Vagina (tissue), 2 donors: ENCODE results near the gene PRKAR2B. TPM values are rescaled to one million over a fixed set of nuclear protein-coding genes. Genes with fewer than 3 reads are reported as not detected.

ENCODE experiments used
- DNase-seq, 2 donors: peaks; one replicate each; pipeline ENCODE4 v3.0.0-alpha.2; 2017; ENCODE audit errors: extremely low spot score in 2 of 2
- H3K27ac ChIP-seq: fragments of 200-600 bp; sonication (generic); one replicate; pipeline ENCODE4 v1.5.1; 2019
- H3K27me3 ChIP-seq: fragments of 200-600 bp; sonication (generic); one replicate; pipeline ENCODE4 v1.5.1; 2019
- H3K36me3 ChIP-seq, 2 donors: fragments of 200-600 bp; sonication (generic); one replicate each; pipeline ENCODE4 v1.5.1; 2017 to 2019
- H3K4me1 ChIP-seq: fragments of 200-600 bp; sonication (generic); one replicate; pipeline ENCODE4 v1.5.1; 2019
- H3K4me3 ChIP-seq, 2 donors: fragments of 200-600 bp; sonication (generic); 1 replicate in 1 of 2; 2 replicates in 1 of 2; pipeline ENCODE4 v1.5.1; 2016 to 2019
- H3K9me3 ChIP-seq: fragments of 200-600 bp; sonication (generic); one replicate; pipeline ENCODE4 v1.5.1; 2019
- POLR2A ChIP-seq, 2 donors: fragments of 450-650 bp; IDR thresholded peaks; one replicate each; pipeline ENCODE4 v1.6.1; 2017; ENCODE audit warnings: antibody characterized with exemption in 2 of 2, mild to moderate bottlenecking in 2 of 2, moderate library complexity in 2 of 2
- POLR2AphosphoS5 ChIP-seq, 2 donors: sonication (generic); formaldehyde crosslinking; IDR thresholded peaks; one replicate each; pipeline ENCODE4 v1.9.0; 2017; ENCODE audit warnings: antibody characterized with exemption in 2 of 2, mild to moderate bottlenecking in 2 of 2, low read depth in 1 of 2; ENCODE audit not compliant: insufficient read depth in 1 of 2
- intact Hi-C: fragments of 100-400 bp; cut with DNase I; formaldehyde crosslinking; loops from one replicate; pipeline ENCODE4 v1.15.1; 2023
- total RNA-seq: library from RNA; depleted of rRNA; stranded (reverse); fragments of >200 nt; gene quantifications from one replicate; pipeline ENCODE4 v1.2.3, GENCODE V29; 2016
- TF ChIP-seq, protein P1 (sequence below), 3 experiments: fragments of 450-650 bp in 2 of 3; fragments of 200-600 bp in 1 of 3; sonication (generic) in 1 of 3; IDR thresholded peaks; one replicate each; pipeline ENCODE4 v1.5.1; 2017 to 2019; ENCODE audit warnings: antibody characterized with exemption in 3 of 3, mild to moderate bottlenecking in 2 of 3, moderate library complexity in 2 of 3

PRKAR2B gene
- total RNA-seq, 1 donor from 2014 or later, result 16.5 TPM

DNA sequence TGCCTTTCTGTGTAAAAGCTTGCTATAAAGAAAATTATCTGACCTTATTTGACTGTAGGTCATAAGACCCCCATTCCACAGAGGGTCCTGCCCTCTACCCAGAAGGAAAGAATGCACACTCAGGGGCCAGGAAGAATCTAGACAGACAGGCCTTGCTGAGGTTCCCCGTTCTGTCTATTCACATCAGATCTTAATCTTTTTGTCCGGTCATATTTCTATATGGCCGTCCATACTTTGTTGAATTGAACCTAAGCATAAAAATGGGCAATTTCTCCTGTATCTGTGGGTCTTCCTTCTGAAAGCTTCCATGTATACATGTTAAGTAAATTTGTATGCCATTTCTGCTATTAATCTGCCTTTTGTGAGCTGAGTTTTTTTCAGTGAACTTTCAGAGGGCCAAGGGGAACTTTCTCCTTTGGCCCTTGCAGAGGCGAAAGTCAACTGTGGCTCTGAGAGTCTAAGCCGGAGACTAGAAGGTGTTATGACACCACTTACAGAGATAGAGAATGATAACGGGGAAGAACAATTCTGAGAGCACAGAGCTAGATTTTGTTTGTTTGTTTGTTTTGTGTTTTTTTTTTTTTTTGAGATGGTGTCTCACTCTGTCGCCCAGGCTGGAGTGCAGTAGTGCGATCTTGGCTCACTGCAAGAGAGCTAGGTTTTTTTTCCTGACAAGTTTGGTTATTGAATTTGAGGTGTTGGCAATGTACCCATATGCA, 11.6 kb upstream of the PRKAR2B start:
- no peak for DNase-seq
- no peaks in the 10 kb centered on the region for H3K4me1 ChIP-seq
- no peaks in the 10 kb centered on the region for H3K27me3 ChIP-seq
- H3K36me3 ChIP-seq, result no peaks in the 10 kb centered on the region
- H3K4me3 ChIP-seq, result no peak overlapping the region
- no peak overlapping the region for H3K27ac ChIP-seq
- no peaks in the 10 kb centered on the region for H3K9me3 ChIP-seq
- intact Hi-C loops, result no loop called here
- TF ChIP-seq, protein P1, sequence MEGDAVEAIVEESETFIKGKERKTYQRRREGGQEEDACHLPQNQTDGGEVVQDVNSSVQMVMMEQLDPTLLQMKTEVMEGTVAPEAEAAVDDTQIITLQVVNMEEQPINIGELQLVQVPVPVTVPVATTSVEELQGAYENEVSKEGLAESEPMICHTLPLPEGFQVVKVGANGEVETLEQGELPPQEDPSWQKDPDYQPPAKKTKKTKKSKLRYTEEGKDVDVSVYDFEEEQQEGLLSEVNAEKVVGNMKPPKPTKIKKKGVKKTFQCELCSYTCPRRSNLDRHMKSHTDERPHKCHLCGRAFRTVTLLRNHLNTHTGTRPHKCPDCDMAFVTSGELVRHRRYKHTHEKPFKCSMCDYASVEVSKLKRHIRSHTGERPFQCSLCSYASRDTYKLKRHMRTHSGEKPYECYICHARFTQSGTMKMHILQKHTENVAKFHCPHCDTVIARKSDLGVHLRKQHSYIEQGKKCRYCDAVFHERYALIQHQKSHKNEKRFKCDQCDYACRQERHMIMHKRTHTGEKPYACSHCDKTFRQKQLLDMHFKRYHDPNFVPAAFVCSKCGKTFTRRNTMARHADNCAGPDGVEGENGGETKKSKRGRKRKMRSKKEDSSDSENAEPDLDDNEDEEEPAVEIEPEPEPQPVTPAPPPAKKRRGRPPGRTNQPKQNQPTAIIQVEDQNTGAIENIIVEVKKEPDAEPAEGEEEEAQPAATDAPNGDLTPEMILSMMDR (IDR thresholded peaks at IDR 0.05), result no peak
- TF ChIP-seq POLR2AphosphoS5 (IDR thresholded peaks at IDR 0.05; ENCODE audit: insufficient read depth in 1 of 2, low read depth in 1 of 2) (no peak), POLR2A (IDR thresholded peaks at IDR 0.05) (no peak)

DNA sequence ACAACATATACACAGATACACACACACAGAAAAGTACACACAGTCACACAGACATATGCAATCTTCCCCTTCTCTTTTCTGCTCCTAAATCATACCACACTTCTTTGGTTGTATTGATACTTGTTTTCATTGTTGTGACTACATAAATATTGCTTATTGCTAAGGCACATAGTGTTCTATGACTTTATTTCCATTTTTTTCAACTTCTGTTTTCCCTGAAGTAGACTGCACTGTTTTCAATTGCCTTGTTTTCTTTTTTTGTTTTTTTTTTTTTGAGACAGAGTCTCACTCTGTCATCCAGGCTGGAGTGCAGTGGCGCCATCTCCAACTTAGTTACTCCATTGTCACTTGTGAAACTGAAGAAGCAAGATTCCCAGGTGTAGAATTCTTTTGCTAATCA, 10.0 kb upstream of the PRKAR2B start:
- TF ChIP-seq POLR2AphosphoS5 (IDR thresholded peaks at IDR 0.05; ENCODE audit: insufficient read depth in 1 of 2, low read depth in 1 of 2), result no peak
- no peaks in the 10 kb centered on the region for H3K9me3 ChIP-seq
- intact Hi-C loops, result no loop called here
- H3K4me1 ChIP-seq, result no peaks in the 10 kb centered on the region
- H3K36me3 ChIP-seq, result no peaks in the 10 kb centered on the region
- H3K27ac ChIP-seq, result no peak overlapping the region
- no peaks in the 10 kb centered on the region for H3K27me3 ChIP-seq
- DNase-seq, result no peak
- H3K4me3 ChIP-seq, result no peak overlapping the region

DNA sequence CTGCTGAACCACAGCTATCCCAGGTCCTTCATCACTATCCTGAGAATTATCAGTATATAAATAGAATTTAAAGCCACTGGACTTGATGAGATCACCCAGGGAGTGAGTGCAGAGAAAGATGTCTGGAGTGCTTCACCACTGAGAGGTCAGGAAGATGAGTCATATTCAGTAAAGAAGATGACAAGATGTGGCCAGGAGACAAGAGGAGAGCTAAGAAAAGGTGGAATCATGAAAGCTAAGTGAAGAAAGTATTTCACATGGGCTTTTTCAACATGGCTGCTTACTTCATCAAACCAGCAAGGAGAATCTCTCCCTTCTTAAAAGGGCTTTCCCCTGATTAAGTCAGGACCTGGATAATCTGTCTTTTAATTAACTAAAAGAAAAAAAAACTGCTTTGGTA, 9.1 kb upstream of the PRKAR2B start:
- Histone ChIP-seq H3K4me3 (no peak overlapping the region), H3K36me3 (no peaks in the 10 kb centered on the region), H3K4me1 (no peaks in the 10 kb centered on the region), H3K27me3 (no peaks in the 10 kb centered on the region), H3K9me3 (no peaks in the 10 kb centered on the region), H3K27ac (no peak overlapping the region)
- DNase-seq, result no peak
- intact Hi-C loops, result no loop called here
- TF ChIP-seq, protein P1 (IDR thresholded peaks at IDR 0.05), result no peak
- TF ChIP-seq POLR2AphosphoS5 (IDR thresholded peaks at IDR 0.05; ENCODE audit: insufficient read depth in 1 of 2, low read depth in 1 of 2) (no peak), POLR2A (IDR thresholded peaks at IDR 0.05) (no peak)

DNA sequence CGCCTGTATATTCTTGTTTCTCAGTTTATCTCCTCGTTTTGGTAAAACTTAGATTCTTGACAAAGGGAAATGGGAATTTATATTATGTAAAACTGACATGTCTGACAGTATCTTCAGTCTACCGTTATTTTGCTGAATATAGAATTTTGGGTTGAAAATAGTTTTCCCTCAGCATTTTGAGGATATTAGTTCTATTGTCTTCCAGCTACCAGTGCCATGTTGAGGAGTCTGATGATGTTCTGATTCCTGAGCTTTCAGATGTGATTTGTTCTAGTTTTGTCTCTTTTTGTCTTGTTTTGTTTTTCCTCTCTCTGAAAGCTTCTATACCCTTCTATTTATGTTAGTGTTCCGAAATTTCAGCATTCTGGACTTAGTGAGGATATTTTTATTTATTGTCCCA, 8.0 kb upstream of the PRKAR2B start:
- Histone ChIP-seq H3K9me3 (no peaks in the 10 kb centered on the region), H3K4me3 (no peak overlapping the region), H3K36me3 (no peaks in the 10 kb centered on the region), H3K27me3 (no peaks in the 10 kb centered on the region), H3K4me1 (no peaks in the 10 kb centered on the region), H3K27ac (no peak overlapping the region)
- TF ChIP-seq, protein P1 (IDR thresholded peaks at IDR 0.05), result no peak
- no peak for TF ChIP-seq POLR2A (IDR thresholded peaks at IDR 0.05)
- TF ChIP-seq POLR2AphosphoS5 (IDR thresholded peaks at IDR 0.05; ENCODE audit: insufficient read depth in 1 of 2, low read depth in 1 of 2), result no peak
- DNase-seq, result no peak
- intact Hi-C loops, result no loop called here

DNA sequence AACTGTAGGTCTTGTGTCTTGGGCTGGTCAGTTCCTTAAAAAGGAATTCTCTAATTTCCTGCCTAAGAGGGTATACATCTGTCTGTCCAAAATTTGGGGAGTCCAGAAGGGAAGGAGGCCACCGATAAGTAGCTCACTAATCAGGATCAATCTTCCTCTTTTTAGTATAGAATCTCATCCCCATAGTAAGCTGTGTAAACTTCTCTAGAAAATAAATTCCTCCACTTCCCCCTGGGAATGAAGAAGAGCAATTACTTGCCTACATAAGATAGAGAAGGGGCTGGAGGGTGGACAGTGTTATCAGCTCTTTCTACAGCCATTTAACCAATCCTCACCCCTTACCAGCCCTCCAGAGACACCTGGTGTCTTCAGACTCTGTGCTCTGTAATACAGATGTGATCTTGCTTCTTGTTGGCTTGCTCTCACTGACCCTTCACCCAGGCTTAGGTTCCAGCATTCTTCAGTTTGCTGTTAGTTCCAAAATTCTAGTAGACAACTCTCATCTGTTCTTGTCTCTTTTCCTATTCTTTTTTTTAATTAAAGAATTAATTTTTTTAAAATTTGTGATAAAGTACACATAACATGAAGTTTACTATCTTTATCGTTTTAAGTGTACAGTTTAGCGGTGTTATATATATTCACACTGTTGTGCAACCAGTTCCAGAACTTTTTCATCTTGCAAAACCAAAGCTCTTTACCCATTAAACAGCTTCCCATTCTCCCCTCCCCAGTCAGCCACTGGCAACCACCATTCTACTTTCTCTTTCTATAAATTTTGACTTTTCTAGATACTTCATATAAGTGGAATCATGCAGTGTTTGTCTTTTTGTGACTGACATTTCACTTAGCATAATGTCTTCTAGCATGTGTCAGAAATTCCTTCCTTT, 6.5 kb upstream of the PRKAR2B start:
- no peak overlapping the region for H3K4me3 ChIP-seq
- no peaks in the 10 kb centered on the region for H3K4me1 ChIP-seq
- no peaks in the 10 kb centered on the region for H3K9me3 ChIP-seq
- H3K27me3 ChIP-seq, result no peaks in the 10 kb centered on the region
- H3K27ac ChIP-seq, result no peak overlapping the region
- no peak for DNase-seq
- intact Hi-C loops, result no loop called here
- no peaks in the 10 kb centered on the region for H3K36me3 ChIP-seq
- no peak for TF ChIP-seq POLR2AphosphoS5 (IDR thresholded peaks at IDR 0.05; ENCODE audit: insufficient read depth in 1 of 2, low read depth in 1 of 2)
- TF ChIP-seq, protein P1 (IDR thresholded peaks at IDR 0.05), result no peak
- no peak for TF ChIP-seq POLR2A (IDR thresholded peaks at IDR 0.05)
